ENCODE measurements around the gene PROSER2.

DNA sequence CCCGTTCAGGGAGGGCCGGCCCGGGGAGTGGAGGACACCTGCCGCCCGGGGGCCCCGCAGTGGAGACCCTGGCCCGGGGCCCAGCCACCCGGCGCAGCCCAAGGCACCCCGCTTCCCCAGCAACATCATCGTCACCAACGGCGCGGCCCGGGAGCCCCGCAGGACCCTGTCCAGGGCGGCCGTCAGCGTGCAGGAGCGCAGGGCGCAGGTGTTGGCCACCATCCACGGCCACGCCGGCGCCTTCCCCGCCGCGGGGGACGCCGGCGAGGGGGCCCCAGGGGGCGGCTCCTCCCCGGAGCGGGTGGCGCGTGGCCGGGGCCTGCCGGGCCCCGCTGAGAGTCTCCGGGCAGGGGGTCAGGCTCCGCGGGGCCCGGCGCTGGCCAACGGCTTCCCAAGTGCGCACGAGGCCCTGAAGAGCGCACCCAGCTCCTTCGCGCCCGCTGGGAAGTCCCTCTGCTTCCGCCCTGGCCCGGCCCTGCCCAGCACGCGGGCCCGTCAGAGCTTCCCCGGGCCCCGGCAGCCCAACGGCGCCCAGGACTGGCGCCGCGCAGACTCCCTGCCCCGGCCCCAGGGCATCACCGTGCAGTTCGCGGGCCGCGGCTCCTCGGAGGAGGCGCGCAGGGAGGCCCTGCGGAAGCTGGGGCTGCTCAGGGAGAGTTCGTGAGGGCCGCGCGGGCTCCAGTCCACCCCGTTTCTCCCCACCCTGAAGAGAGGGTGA, 46.7 kb downstream of the PROSER2 start:
- TF ChIP-seq, protein P1, sequence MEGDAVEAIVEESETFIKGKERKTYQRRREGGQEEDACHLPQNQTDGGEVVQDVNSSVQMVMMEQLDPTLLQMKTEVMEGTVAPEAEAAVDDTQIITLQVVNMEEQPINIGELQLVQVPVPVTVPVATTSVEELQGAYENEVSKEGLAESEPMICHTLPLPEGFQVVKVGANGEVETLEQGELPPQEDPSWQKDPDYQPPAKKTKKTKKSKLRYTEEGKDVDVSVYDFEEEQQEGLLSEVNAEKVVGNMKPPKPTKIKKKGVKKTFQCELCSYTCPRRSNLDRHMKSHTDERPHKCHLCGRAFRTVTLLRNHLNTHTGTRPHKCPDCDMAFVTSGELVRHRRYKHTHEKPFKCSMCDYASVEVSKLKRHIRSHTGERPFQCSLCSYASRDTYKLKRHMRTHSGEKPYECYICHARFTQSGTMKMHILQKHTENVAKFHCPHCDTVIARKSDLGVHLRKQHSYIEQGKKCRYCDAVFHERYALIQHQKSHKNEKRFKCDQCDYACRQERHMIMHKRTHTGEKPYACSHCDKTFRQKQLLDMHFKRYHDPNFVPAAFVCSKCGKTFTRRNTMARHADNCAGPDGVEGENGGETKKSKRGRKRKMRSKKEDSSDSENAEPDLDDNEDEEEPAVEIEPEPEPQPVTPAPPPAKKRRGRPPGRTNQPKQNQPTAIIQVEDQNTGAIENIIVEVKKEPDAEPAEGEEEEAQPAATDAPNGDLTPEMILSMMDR (IDR thresholded peaks at IDR 0.05 in 8 of 11, conservative IDR thresholded peaks at IDR 0.05 in 3 of 11), result no peak
- no peak for TF ChIP-seq POLR2AphosphoS5 (IDR thresholded peaks at IDR 0.05)

Measured in spleen (tissue), 7 donors.